Keratinocyte (primary cell): ENCODE results near the gene CCDC197. TPM values are rescaled to one million over a fixed set of nuclear protein-coding genes. Genes with fewer than 3 reads are reported as not detected.

Experiments
- DNase-seq: peaks from one replicate; pipeline ENCODE4 v3.0.0-alpha.2; 2011; ENCODE audit warnings: low read depth, missing footprints, low spot score
- FAIRE-seq: peaks from 2 replicates; lab custom pipeline; 2011; peaks lifted over from hg19 to GRCh38; lab: Jason Lieb, UNC
- H2AFZ ChIP-seq: 2 replicates; pipeline ENCODE4 v1.6.0; 2012; ENCODE audit warnings: low read length, control low read depth, inconsistent platforms; ENCODE audit not compliant: control insufficient read depth
- H3K27ac ChIP-seq: 2 replicates; pipeline ENCODE4 v1.5.1; 2011; ENCODE audit warnings: low read length; ENCODE audit not compliant: control insufficient read depth, insufficient read depth
- H3K27me3 ChIP-seq: 3 replicates; pipeline ENCODE4 v1.6.0; 2011; ENCODE audit warnings: low read length; ENCODE audit not compliant: control insufficient read depth, insufficient read depth; ENCODE audit errors: extremely low read depth
- H3K36me3 ChIP-seq, 2 experiments: 2 replicates in 1 of 2; 3 replicates in 1 of 2; pipeline ENCODE4 v1.5.1; 2011; ENCODE audit warnings: low read length in 2 of 2, mild to moderate bottlenecking in 1 of 2; ENCODE audit not compliant: control insufficient read depth in 2 of 2, insufficient read depth in 2 of 2; ENCODE audit errors: extremely low read depth in 1 of 2
- H3K4me1 ChIP-seq: 3 replicates; pipeline ENCODE4 v1.5.1; 2011; ENCODE audit warnings: low read length; ENCODE audit not compliant: control insufficient read depth, insufficient read depth; ENCODE audit errors: extremely low read depth
- H3K4me2 ChIP-seq: 3 replicates; pipeline ENCODE4 v1.6.0; 2011; ENCODE audit warnings: low read depth, low read length; ENCODE audit not compliant: control insufficient read depth, insufficient read depth; ENCODE audit errors: extremely low read depth
- H3K4me3 ChIP-seq, 3 experiments: fragments of 200-600 bp in 1 of 3; sonication (generic) in 1 of 3; 2 replicates in 2 of 3; 3 replicates in 1 of 3; pipeline ENCODE4 v1.5.1; 2011 to 2016; ENCODE audit warnings: low read length in 3 of 3, mild to moderate bottlenecking in 3 of 3, control low read depth in 2 of 3, inconsistent platforms in 1 of 3, low read depth in 1 of 3, mixed read lengths in 1 of 3, mixed run types in 1 of 3, moderate library complexity in 1 of 3; ENCODE audit not compliant: control insufficient read depth in 2 of 3, insufficient read depth in 2 of 3; ENCODE audit errors: extremely low read depth in 1 of 3
- H3K79me2 ChIP-seq: 2 replicates; pipeline ENCODE4 v1.6.0; 2012; ENCODE audit warnings: low read length; ENCODE audit not compliant: control insufficient read depth, insufficient read depth
- H3K9ac ChIP-seq: 3 replicates; pipeline ENCODE4 v1.6.0; 2011; ENCODE audit warnings: low read length; ENCODE audit not compliant: control insufficient read depth, insufficient read depth; ENCODE audit errors: extremely low read depth
- H3K9me1 ChIP-seq: 3 replicates; pipeline ENCODE4 v1.6.0; 2011; ENCODE audit warnings: low read length; ENCODE audit not compliant: control insufficient read depth, insufficient read depth; ENCODE audit errors: extremely low read depth
- H3K9me3 ChIP-seq: 2 replicates; pipeline ENCODE4 v1.5.1; 2012; ENCODE audit warnings: low read depth, low read length; ENCODE audit not compliant: control insufficient read depth
- H4K20me1 ChIP-seq: 3 replicates; pipeline ENCODE4 v1.6.0; 2011; ENCODE audit warnings: low read length; ENCODE audit not compliant: control insufficient read depth, insufficient read depth; ENCODE audit errors: extremely low read depth
- CTCF ChIP-seq, 3 experiments: IDR thresholded peaks in 1 of 3; conservative IDR thresholded peaks in 1 of 3; optimal IDR thresholded peaks in 1 of 3; 2 replicates in 2 of 3; 3 replicates in 1 of 3; pipeline versions ENCODE3 to v1.5.1; 2011; ENCODE audit warnings: low read length in 3 of 3, mild to moderate bottlenecking in 3 of 3, moderate library complexity in 2 of 3, control low read depth in 1 of 3, inconsistent platforms in 1 of 3; ENCODE audit not compliant: insufficient read depth in 2 of 3; ENCODE audit errors: extremely low read depth in 1 of 3
- EZH2 ChIP-seq: IDR thresholded peaks from one replicate; pipeline ENCODE4 v1.6.1; 2012; ENCODE audit warnings: inconsistent platforms, mild to moderate bottlenecking, low read length, moderate library complexity
- dilution Hi-C: fragments of 300-500 bp; cut with MboI; formaldehyde crosslinking; loops from one replicate; pipeline ENCODE4 v1.7.0; 2020; ENCODE audit warnings: low sequenced_read_pairs; ENCODE audit not compliant: extremely low pct_ligation_motif_present
- polyA plus RNA-seq, 5 experiments: library from polyadenylated mRNA; depleted of rRNA in 3 of 5; stranded (reverse) in 3 of 5; stranded (forward) in 1 of 5; unstranded in 1 of 5; fragments of >200 nt; gene quantifications; 1 replicate in 1 of 5; 2 replicates in 3 of 5; 3 replicates in 1 of 5; pipeline versions ENCODE4 v1.2.1 to v1.2.3, GENCODE V29; 2011 to 2012; ENCODE audit warnings: missing spikeins in 2 of 5, low read depth in 1 of 5, low replicate concordance in 1 of 5

CCDC197 gene
- polyA plus RNA-seq, 1 donor (not counting 4 experiments of a cell fraction or from before 2014, with no cell fraction given), result not detected

- H4K20me1 ChIP-seq, result no peaks in the 10 kb centered on the region
- no peak for FAIRE-seq
- no peak for TF ChIP-seq CTCF (optimal IDR thresholded peaks at IDR 0.05 in 1 of 3, IDR thresholded peaks at IDR 0.05 in 1 of 3, conservative IDR thresholded peaks at IDR 0.05 in 1 of 3; ENCODE audit: extremely low read depth in 1 of 3, insufficient read depth in 2 of 3, low read length in 3 of 3)
- TF ChIP-seq EZH2, result no peak
- H3K4me2 ChIP-seq, result no peak overlapping the region
- no peaks in the 10 kb centered on the region for H3K9me3 ChIP-seq
- H3K9ac ChIP-seq, result no peak overlapping the region
- no peaks in the 10 kb centered on the region for H3K36me3 ChIP-seq
- H3K4me3 ChIP-seq, result no peak overlapping the region
- no peaks in the 10 kb centered on the region for H3K9me1 ChIP-seq
- no peaks in the 10 kb centered on the region for H3K79me2 ChIP-seq
- no peak overlapping the region for H3K27ac ChIP-seq
- peaks cover 19% of the 10 kb centered on the region for H3K4me1 ChIP-seq
- no peaks in the 10 kb centered on the region for H3K27me3 ChIP-seq
- no peak overlapping the region for H2AFZ ChIP-seq
- no peak for DNase-seq
- dilution Hi-C loops, result no loop called here
Observed at GRCh38 chr14:93956514-93957332, 40.4 kb upstream of the CCDC197 start.

DNA sequence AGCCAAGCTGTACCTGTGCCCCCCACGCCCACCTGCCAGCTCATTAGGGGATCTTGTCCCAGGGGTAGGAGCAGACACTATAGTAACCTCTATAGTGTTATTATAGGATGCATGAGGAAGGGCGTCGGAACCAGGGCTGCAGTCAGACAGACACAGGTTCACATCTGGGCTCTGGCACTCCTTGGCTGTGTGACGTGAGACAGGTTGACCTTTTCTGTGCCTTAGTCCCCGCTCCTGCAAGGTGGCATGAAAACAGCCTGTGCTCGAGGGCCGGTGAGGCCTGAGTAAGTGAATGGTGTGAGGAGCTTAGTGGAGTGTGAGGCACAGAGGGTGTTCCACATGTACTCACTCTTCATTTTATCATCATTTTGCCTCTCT is 39.8 kb upstream of the CCDC197 start:
- DNase-seq (no peak), FAIRE-seq (no peak)
- Histone ChIP-seq H3K27me3 (no peaks in the 10 kb centered on the region), H3K4me1 (peaks cover 19% of the 10 kb centered on the region), H3K9ac (no peak overlapping the region), H3K9me3 (no peaks in the 10 kb centered on the region), H3K36me3 (no peaks in the 10 kb centered on the region), H4K20me1 (no peaks in the 10 kb centered on the region), H3K4me3 (no peak overlapping the region), H3K27ac (no peak overlapping the region), H2AFZ (no peak overlapping the region), H3K79me2 (no peaks in the 10 kb centered on the region), H3K4me2 (no peak overlapping the region), H3K9me1 (no peaks in the 10 kb centered on the region)
- dilution Hi-C loops, result no loop called here
- TF ChIP-seq EZH2 (no peak), CTCF (optimal IDR thresholded peaks at IDR 0.05 in 1 of 3, IDR thresholded peaks at IDR 0.05 in 1 of 3, conservative IDR thresholded peaks at IDR 0.05 in 1 of 3; ENCODE audit: extremely low read depth in 1 of 3, insufficient read depth in 2 of 3, low read length in 3 of 3) (no peak)
